ENCODE measurements around the gene MYO7A.

Gene MYO7A

GRCh38 chr11:77144196-77144856 lies 16.3 kb downstream of the MYO7A start:
- H3K27me3 ChIP-seq (ENCODE audit: insufficient read depth, low read length, poor library complexity, severe bottlenecking): no peaks in the 10 kb centered on the region
- H3K9me3 ChIP-seq (ENCODE audit: insufficient read depth, low read depth, low read length): no peaks in the 10 kb centered on the region
- no peaks in the 10 kb centered on the region for H4K20me1 ChIP-seq (ENCODE audit: insufficient read depth, low read length, poor library complexity, severe bottlenecking)
- no peak overlapping the region for H3K4me3 ChIP-seq (ENCODE audit: low read length, poor library complexity, severe bottlenecking)
- H3K4me1 ChIP-seq (ENCODE audit: insufficient read depth, low read length, poor library complexity, severe bottlenecking): peaks cover 45% of the 10 kb centered on the region
- H3K9ac ChIP-seq (ENCODE audit: low read depth, low read length, poor library complexity, severe bottlenecking): no peak overlapping the region
- H3K9me2 ChIP-seq (replicated peaks; ENCODE audit: low read depth, low read length): no peaks in the 10 kb centered on the region
- no peaks in the 10 kb centered on the region for H3K36me3 ChIP-seq (ENCODE audit: insufficient read depth, low read length)
- TF ChIP-seq EZH2phosphoT487 (IDR thresholded peaks at IDR 0.05; ENCODE audit: borderline replicate concordance) (no peak), CTCF (conservative IDR thresholded peaks at IDR 0.05; ENCODE audit: low read length) (no peak)
- no peak overlapping the region for H3K4me2 ChIP-seq (ENCODE audit: low read depth, low read length, poor library complexity, severe bottlenecking)
- no peak overlapping the region for H2AFZ ChIP-seq (ENCODE audit: low read length)
- H3F3A ChIP-seq (ENCODE audit: low read depth): no peaks in the 10 kb centered on the region
- no peaks in the 10 kb centered on the region for H3K79me2 ChIP-seq (ENCODE audit: insufficient read depth, low read length)

GRCh38 chr11:77144857-77145428 lies 16.9 kb downstream of the MYO7A start:
- Histone ChIP-seq H3K9ac (ENCODE audit: low read depth, low read length, poor library complexity, severe bottlenecking) (no peak overlapping the region), H3K4me2 (ENCODE audit: low read depth, low read length, poor library complexity, severe bottlenecking) (no peak overlapping the region), H2AFZ (ENCODE audit: low read length) (no peak overlapping the region), H4K20me1 (ENCODE audit: insufficient read depth, low read length, poor library complexity, severe bottlenecking) (no peaks in the 10 kb centered on the region), H3F3A (ENCODE audit: low read depth) (no peaks in the 10 kb centered on the region), H3K79me2 (ENCODE audit: insufficient read depth, low read length) (no peaks in the 10 kb centered on the region), H3K9me2 (replicated peaks; ENCODE audit: low read depth, low read length) (no peaks in the 10 kb centered on the region), H3K9me3 (ENCODE audit: insufficient read depth, low read depth, low read length) (no peaks in the 10 kb centered on the region), H3K4me1 (ENCODE audit: insufficient read depth, low read length, poor library complexity, severe bottlenecking) (peaks cover 44% of the 10 kb centered on the region), H3K4me3 (ENCODE audit: low read length, poor library complexity, severe bottlenecking) (no peak overlapping the region), H3K36me3 (ENCODE audit: insufficient read depth, low read length) (no peaks in the 10 kb centered on the region), H3K27me3 (ENCODE audit: insufficient read depth, low read length, poor library complexity, severe bottlenecking) (no peaks in the 10 kb centered on the region)
- TF ChIP-seq CTCF (conservative IDR thresholded peaks at IDR 0.05; ENCODE audit: low read length) (no peak), EZH2phosphoT487 (IDR thresholded peaks at IDR 0.05; ENCODE audit: borderline replicate concordance) (no peak)

- Histone ChIP-seq H2AFZ (ENCODE audit: low read length) (no peak overlapping the region), H3K9me2 (replicated peaks; ENCODE audit: low read depth, low read length) (no peaks in the 10 kb centered on the region), H3K4me2 (ENCODE audit: low read depth, low read length, poor library complexity, severe bottlenecking) (no peak overlapping the region), H3K4me1 (ENCODE audit: insufficient read depth, low read length, poor library complexity, severe bottlenecking) (peaks cover 50% of the 10 kb centered on the region), H3K4me3 (ENCODE audit: low read length, poor library complexity, severe bottlenecking) (no peak overlapping the region), H3K27me3 (ENCODE audit: insufficient read depth, low read length, poor library complexity, severe bottlenecking) (no peaks in the 10 kb centered on the region), H3K9me3 (ENCODE audit: insufficient read depth, low read depth, low read length) (no peaks in the 10 kb centered on the region), H3K9ac (ENCODE audit: low read depth, low read length, poor library complexity, severe bottlenecking) (no peak overlapping the region), H3K79me2 (ENCODE audit: insufficient read depth, low read length) (no peaks in the 10 kb centered on the region), H4K20me1 (ENCODE audit: insufficient read depth, low read length, poor library complexity, severe bottlenecking) (no peaks in the 10 kb centered on the region), H3K36me3 (ENCODE audit: insufficient read depth, low read length) (no peaks in the 10 kb centered on the region), H3F3A (ENCODE audit: low read depth) (no peaks in the 10 kb centered on the region)
- no peak for TF ChIP-seq EZH2phosphoT487 (IDR thresholded peaks at IDR 0.05; ENCODE audit: borderline replicate concordance)
- no peak for TF ChIP-seq CTCF (conservative IDR thresholded peaks at IDR 0.05; ENCODE audit: low read length)
These were observed 18.4 kb downstream of the MYO7A start for GRCh38 chr11:77146261-77147035.

All from Loucy (cell line).